GM19328 (cell line): ENCODE data around the gene CEP85L.

Source experiments
- ATAC-seq: cut with Tn5 transposase; IDR thresholded peaks from one replicate; pipeline ENCODE4 v1.9.1; 2021; ENCODE audit warnings: mild to moderate bottlenecking, moderate library complexity; ENCODE audit not compliant: unreplicated experiment

The CEP85L gene

DNA sequence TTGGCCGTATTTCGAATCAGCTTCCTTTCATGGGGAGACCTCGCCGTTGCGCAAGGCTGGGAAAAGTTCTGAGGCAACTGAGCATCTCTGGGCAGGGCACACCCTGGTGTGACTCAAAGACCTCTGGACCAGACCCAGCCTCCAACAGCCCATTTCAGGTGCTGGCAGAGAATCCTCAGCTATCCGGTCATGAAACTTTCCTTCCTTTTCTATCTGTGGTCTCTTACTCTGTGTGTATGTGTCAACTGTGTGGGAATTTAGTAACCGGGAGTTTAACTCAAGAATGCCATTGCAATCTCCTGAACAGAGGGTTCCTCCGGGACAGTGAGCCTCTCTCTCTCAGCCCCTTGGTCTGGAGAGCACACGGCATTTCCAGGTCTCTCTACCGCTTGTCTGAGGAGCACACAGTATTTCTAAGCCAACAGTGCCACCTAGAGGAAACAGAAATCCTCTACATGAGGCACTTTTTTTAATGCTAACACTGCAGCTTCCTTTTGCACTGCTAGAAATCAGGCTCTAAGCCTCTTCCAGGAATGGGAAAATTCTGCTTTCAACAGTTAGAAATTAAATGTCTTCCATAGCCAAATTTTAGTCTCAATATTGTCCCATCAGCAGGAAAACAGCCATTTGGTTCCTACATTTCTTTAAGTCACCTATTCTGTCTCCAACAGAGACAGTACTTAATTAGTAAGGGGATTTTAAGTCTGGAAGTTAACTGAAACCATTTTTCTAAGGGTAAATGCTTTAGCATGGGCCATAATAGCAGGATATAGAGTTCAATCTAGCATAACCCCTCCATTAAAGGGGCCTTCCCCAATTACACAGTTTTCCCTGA, 70.6 kb downstream of the CEP85L start:
- no peak for ATAC-seq

DNA sequence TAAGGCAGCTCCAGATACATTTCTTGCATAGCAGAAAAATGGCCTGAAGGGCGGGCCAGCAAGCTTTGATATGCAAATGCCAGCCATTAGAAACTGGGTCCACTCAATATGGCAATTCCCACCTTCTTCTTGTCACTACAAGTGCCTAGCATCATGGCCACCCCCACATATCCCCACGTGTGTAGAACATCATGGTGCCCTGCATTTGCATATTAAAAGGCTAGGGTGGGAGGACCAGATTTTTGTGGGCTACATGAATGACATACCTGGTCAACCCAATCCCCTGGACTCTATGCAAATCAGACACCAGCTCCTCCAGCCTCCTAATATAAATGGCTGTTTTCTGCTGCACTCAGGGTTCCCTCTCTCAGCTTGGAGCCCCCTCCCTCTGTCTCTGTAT, 71.6 kb downstream of the CEP85L start:
- ATAC-seq, result no peak

DNA sequence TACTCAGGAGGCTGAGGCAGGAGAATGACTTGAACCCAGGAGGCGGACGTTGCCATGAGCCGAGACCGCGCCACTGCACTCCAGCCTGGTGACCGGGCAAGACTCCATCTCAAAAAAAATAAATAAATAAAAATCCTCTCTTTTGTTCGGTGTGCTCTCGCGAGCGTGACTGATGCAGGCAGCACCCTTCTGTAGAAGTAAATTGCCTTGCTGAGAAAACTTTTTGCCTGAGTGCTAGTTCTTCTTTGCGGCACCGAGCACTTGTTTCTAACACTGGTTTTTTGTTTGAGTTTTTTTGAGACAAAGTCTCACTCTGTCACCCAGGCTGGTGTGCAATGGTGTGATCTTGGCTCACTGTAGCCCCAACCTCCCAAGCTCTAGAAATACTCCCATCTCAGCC, 72.8 kb downstream of the CEP85L start:
- no peak for ATAC-seq

DNA sequence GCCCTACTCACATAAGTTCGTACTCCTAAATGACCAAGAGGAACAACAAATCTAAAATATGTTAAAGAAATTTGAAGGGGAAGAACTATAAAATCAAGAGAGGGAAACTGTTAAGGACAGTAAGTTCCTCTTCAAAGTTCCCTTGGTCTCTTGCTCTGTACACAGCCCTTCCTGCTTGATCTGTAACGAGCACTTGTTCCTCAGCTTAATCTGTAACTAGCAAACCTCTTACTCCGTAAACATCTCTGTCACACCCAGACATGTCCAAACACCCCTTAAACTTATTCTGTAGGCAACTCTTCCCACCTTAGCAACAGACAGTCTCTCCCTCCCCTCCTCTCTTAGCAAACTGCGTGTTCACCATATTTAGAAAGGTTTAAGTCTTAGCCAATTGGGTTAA, 73.4 kb downstream of the CEP85L start:
- ATAC-seq, result no peak

DNA sequence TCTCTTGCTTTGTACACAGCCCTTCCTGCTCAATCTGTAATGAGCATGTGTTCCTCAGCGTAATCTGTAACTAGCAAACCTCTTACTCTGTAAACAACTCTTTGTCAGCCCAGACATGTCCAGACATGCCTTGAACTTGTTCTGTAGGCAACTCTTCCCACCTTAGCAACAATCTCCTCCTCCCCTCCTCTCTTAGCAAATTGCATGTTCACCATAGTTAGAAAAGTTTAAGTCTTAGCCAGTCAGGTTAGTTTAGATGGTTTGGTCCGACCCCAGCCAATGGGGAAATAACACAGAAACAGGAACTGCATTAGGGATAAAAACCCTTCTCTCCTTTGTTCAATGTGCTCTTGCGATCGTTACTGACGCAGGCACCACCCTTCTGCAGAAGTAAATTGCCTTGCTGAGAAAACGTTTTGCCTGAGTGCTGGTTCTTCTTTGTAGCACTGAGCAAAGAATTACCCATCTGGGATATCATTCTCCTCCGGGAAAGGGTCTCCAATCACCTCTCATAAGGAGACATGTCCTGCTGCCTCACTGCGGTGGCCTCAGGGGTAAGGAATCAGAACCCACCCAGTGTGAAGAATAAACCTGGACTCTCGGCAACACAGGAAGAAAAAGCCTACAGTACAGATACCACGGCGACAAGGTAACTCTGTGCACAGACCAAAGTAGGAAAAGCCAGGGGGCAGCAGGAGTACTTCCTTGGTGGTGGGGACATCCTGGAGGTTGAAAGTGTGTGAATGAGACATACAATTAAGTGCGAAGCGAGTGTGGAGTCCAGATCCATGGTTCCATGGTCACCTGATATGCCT, 77.1 kb downstream of the CEP85L start:
- no peak for ATAC-seq

DNA sequence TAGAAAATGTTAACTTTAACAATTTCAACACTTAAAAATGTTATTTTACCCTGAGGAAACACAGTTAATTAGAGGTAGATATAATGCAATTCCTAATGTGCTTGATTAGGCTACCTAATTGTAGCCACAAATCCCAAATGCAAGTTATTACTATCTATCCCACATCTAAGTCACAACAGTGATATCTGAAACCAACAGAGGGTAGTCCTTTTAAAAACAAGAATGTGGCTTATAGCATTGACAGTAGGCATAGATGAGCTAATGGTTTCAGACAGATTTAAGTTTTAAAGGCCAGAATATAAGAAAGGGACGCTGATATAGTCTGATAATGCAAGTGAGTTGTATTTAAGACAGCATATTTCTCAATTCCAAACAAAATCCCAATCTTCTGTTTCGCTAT, 80.3 kb downstream of the CEP85L start:
- no peak for ATAC-seq

DNA sequence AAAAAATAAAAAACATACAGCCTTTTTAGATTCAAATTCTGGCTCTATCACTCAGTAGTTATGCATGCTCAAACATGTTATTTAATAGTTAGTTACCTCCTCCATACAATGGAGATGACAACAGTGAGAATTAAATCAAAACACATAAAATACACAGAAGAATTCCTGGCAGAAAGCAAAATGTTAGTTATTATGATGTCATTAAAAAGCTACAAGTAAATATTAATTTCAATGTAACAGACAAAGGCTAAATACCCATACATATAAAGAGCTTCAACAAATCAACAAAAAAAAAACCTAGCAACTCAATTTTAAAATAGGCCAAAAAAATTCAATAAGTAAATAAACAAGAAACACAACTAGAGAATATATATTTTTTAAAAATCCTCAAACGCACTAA, 81.9 kb downstream of the CEP85L start:
- no peak for ATAC-seq

DNA sequence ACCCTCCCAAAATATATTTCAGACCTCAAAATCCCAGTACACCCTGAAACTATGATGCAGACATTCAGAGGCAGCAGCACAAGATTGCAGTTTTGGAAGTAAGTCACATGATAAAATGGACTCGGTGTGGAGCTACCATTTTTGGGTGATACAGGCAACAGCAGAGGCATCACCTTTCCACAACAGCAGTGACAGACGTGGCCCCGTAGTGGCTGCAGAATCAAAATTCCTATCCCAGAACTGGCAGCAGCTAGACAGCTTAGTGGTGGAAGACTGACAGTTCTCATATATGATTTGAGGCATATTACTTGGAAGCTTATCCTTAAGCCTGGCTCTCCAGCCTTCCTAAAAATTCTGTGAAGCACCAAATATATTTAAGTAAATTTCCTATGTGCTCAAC, 83.4 kb downstream of the CEP85L start:
- ATAC-seq, result no peak

DNA sequence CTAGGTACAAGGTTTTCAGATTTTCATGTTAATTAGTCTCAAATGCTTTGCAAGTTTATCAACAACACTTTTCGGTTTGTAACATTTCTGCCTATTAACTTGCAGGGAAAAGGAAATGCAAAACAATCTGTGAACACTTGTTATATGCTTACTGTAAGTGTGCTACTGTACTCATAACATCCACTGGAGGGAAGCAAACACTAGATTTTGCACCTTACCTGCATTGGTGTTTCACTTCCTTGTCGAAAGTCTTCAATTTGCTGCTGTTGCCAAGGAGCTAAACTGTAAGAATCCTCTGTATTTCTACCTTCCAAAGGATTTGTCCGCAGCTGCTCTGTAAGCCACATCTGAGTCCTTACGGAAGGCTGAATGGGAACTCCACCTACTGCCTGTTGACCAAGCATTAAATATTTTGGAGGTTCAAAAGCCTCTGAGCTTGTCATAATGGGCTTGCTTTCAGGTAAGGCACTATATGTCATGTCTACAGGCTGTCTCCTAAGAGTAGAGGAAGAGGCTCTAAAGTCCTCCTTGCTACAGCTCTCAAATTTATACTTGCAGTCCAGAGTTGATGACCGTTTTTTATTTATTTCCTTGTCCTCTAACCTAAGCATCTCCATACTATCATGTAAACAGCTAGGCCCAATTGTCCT, 86.0 kb downstream of the CEP85L start:
- ATAC-seq, result peak; percentile 100

DNA sequence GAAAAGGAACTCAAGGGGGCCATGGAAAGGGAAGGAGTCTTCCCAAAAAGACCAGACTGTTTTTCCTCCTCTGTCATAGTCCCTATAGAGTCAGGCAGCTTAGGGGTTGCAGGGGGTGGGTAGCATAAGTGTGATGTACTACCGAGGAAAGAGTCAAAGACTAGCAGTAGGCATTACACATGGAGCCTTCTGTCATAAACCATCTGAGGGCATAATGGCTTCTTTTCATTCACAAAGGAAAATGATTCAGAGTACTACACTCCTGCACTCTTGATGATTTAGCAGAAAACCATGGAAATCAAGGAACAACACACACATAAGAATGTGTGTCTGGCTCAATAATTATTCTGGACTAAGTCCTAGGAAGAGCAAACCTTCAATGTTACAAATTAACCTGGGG, 88.4 kb downstream of the CEP85L start:
- ATAC-seq, result no peak

DNA sequence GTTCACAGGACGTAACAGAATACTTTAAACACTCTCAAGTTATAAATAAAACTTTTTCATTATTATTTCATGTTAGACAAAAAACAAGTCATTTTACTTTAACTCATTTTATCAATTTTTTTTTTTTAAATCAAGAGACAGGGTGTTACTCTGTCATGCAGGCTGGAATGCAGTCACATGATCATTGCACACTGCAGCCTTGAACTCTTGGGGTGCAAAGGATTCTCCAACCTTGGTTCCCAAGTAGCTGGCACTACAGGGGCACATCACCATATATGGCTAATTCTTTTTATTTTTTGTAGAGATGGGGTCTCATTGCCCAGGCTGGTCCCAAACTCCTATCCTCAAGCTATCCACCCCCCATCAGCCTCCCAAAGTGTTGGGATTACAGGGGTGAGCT, 89.1 kb downstream of the CEP85L start:
- ATAC-seq, result no peak

DNA sequence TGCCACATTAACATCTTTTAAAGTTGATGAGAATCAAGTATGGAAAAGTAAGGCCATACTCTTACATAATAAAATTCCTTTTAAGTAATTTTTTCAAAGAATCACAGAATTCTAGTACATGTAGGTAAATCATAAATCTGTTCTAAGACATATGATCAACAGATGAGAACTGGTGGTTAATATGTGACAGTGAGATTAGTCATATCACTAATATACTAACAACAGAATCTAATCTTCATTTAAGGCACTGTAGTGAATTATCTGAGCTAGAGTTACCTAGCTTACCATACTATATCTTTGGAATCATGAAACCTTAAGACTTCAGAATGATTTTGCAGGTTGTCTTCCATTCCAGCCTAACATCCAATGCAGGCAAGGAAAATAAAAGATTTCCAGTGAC, 91.7 kb downstream of the CEP85L start:
- no peak for ATAC-seq

DNA sequence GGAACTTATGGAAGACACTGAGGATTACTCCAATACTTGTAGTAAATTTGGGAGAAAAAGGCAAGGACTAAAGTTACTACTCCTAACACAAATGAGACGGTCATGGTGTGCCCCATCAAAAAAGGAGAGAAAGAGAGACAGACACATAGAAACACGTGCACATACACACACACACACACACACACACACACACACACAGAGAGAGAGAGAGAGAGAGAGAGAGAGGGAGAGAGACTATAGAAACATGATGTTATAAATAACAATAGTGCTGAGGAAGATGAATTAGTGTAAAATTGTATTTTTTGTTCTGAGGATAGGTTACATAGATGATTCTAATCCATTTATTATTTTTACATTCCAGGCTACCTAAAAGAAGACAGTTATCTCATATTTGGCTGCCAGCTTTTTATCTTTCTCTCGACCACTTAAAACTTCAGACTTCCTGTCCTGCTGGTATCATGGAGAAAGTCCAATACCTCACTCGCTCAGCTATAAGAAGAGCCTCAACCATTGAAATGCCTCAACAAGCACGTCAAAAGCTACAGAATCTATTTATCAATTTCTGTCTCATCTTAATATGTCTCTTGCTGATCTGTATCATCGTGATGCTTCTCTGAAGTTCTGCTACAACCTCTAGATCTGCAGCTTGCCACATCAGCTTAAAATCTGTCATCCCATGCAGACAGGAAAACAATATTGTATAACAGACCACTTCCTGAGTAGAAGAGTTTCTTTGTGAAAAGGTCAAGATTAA, 92.8 kb downstream of the CEP85L start:
- no peak for ATAC-seq

DNA sequence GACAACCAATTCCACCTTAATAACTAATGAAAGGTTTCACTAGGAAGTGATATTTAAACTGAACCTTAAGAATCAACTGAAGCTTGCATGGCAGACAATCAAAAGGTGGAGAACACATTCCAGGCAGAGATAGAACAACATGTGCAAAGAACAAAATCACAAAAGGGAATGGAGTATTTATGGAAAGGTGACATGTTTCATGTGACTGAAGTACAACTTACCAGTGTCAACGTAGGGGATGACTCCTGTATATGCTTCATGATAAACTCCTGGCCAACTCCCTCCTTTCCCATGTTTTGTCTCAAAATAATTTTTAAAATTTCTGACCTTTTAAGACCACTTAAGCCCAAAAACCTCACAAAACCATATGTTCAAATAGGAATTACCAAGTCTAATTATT, 96.7 kb downstream of the CEP85L start:
- no peak for ATAC-seq

DNA sequence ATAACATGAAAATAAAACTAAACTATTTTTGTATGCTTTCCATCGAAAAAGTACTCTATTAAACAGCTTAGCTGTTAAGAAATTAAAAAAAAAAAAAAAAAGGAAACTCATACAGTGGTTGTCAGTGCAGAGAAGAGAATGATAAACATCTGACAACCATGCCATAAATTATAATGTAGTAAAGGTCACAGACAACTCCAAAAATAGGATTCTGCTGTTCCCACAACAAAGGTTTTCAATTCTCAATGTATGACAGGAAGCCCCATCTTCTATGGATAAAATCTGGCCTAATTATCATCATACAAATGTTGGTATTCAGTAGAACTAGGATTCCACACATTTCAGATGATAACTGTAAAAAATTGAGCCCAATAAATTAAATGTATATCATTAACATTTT, 98.3 kb downstream of the CEP85L start:
- ATAC-seq, result no peak

DNA sequence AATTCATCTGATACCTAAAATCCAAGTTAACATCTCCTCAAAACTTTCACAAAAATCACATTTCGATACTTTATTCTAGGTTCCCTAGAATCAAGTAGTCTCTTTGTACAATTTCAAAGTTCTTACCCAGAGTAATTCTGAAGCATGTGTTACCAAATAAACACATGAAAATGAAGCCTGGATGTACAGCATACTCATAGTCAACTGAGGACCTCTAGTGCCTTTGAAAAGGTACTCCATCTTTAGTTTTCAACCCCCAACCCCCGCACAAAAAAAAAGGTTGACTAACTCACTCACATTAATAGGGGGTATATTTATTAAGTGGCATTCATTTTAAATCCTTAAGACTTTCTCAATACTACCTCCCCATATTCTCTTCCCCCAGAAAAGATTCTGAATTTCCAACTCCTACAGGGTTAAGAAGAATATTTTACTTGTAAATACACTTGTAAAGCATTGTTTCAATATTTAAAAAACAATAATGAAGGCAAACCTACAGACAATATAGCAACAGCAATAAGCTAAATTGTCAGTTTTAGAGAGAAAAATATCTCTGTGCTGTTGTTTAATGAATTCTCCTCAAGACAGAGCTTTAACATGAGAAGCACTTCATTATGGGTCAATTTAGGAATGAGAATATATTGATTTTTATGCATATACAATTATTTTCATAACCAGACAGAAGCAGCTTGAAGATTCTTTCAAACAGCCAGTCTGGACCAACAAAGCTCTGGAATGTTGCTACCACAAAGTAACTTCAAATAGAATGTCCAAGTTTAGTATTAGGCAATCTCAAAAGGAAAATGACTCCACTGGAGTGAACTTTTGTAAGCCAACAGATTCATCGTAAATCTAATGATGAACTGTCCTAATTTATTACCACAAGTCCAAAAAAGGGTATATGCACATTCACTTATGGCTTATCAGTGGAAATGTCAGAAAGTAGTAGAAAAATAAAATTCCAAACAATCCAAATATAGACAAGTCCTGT, 100.0 kb downstream of the CEP85L start:
- no peak for ATAC-seq

DNA sequence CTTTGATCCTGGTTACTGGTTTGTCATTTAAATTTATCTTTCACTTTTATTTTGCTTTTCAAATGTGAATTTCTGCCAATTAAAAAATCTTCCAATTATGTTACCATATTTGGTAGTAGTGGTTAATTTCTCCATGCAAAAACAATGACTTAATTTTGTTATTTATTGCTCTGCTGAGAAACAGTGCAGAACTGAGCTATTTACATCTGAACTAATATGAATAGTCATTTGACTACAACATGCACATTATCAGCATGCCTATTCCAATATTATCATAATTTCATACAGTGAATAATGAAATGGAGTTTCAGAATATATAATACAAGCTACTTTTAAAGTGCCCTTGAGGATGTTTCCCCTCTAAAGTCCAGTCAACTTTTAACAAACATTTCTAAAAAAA, 102.8 kb downstream of the CEP85L start:
- ATAC-seq, result no peak

DNA sequence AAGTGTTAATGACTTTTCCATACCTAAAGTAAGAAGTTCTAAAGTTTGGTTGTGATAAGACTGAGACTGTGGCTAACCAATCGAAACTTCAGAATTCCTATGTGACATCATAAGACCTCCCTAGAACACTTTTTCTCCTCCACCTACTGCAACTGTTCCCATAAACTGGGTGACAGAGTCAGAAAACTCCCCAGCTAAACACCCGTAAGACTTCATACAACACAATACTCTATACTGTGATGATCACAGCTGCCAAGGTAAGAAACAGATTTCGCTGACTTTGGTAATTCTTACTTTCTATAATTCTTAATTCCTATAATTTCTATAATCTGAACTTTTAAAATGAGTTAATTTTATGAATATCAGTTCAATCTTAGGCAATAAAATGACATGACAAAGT, 103.3 kb downstream of the CEP85L start, which contains the start of gene PLN:
PLN (plus strand) TSS at position 161 of the 400 bp plus-strand sequence. CDS start 10,626 bp downstream, outside the sequence.
- ATAC-seq, result no peak

DNA sequence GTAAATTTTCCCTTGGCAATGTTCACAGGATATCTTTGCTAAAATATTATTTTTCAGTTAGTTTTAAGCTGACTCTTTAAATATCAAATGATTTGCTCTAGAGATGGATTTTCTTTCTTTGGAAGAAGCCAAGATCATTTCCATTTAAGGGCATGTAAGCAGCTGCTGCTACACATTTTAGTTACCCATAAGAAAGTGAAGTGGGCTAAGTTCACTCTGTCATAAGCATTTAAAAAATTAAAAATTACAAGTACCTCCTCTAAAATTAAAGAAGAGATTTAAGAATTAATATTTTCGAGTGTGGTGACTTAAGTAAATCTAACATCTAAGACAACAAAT, 104.5 kb downstream of the CEP85L start:
- no peak for ATAC-seq
